K562 (cell line): Measurements from ENCODE around the gene GOT2. TPM values are rescaled to one million over a fixed set of nuclear protein-coding genes. Genes with fewer than 3 reads are reported as not detected.

Source experiments
- ATF7 ChIP-seq: fragments of 450-650 bp; IDR thresholded peaks from 2 replicates; pipeline ENCODE4 v1.7.1; 2014; ENCODE audit warnings: mild to moderate bottlenecking, moderate library complexity
- CREM ChIP-seq: IDR thresholded peaks from 2 replicates; pipeline ENCODE4 v1.6.1; 2014; ENCODE audit warnings: antibody characterized with exemption, low read depth
- FOSL1 ChIP-seq: fragments of 200-800 bp; sonication (Bioruptor generic); conservative IDR thresholded peaks from 2 replicates; pipeline ENCODE4 v1.6.1; 2016; ENCODE audit warnings: missing genetic modification characterization, missing compliant biosample characterization
- JUND ChIP-seq, 2 experiments: IDR thresholded peaks; 2 replicates in 1 of 2; 3 replicates in 1 of 2; pipeline ENCODE4 v1.6.1; 2011; ENCODE audit warnings: borderline replicate concordance in 2 of 2, low read depth in 2 of 2, low read length in 2 of 2, improper control_type of control experiment in 1 of 2, missing biosample characterization in 1 of 2, missing genetic modification characterization in 1 of 2, missing genetic modification reagents in 1 of 2
- YY1 ChIP-seq, 3 experiments: IDR thresholded peaks; 2 replicates each; pipeline ENCODE4 v1.6.1; 2011; ENCODE audit warnings: low read length in 2 of 3, mild to moderate bottlenecking in 2 of 3, moderate library complexity in 2 of 3, borderline replicate concordance in 1 of 3, control low read depth in 1 of 3, low read depth in 1 of 3; ENCODE audit not compliant: insufficient read depth in 3 of 3, insufficient replicate concordance in 2 of 3, control insufficient read depth in 1 of 3, insufficient read length in 1 of 3; ENCODE audit errors: extremely low read depth in 1 of 3
- ZNF408 ChIP-seq: fragments of 250-450 bp; sonication (Bioruptor Pico); IDR thresholded peaks from 2 replicates; pipeline ENCODE4 v1.4.0; 2020; ENCODE audit warnings: low read depth, mild to moderate bottlenecking, moderate library complexity
- ZNF699 ChIP-seq: fragments of 250-450 bp; sonication (Bioruptor Pico); IDR thresholded peaks from 2 replicates; pipeline ENCODE4 v1.8.0; 2021; ENCODE audit warnings: mild to moderate bottlenecking, moderate library complexity; ENCODE audit not compliant: insufficient replicate concordance
- polyA plus RNA-seq, 8 experiments: library from polyadenylated mRNA; depleted of rRNA in 4 of 8; stranded (reverse) in 5 of 8; unstranded in 3 of 8; fragments of >200 nt; fragmentation: Nextera tagmentation in 2 of 8; fragmentation: Illumina TruSeq in 1 of 8; extraction: Ambion mirVana in 2 of 8; extraction: Trizol in 1 of 8; gene quantifications; 2 replicates each; pipeline versions ENCODE4 v1.2.1 to v1.2.3, GENCODE V29; 2011 to 2014; ENCODE audit warnings: inconsistent platforms in 1 of 8, missing spikeins in 1 of 8
- total RNA-seq, 7 experiments: library from RNA; depleted of rRNA in 6 of 7; stranded (reverse); fragments of >200 nt in 6 of 7; fragmentation: Illumina TruSeq in 2 of 7; extraction: Trizol in 2 of 7; gene quantifications; 2 replicates each; pipeline versions ENCODE4 v1.2.1 to v1.2.3, GENCODE V29; 2011 to 2021; ENCODE audit warnings: low replicate concordance in 1 of 7
- TF ChIP-seq, protein P1 (sequence below), 2 experiments: fragments of 450-650 bp; formaldehyde crosslinking in 1 of 2; IDR thresholded peaks; 2 replicates each; pipeline versions ENCODE4 v1.4.0 to v1.6.1; 2014 to 2020; ENCODE audit warnings: mild to moderate bottlenecking in 2 of 2, borderline replicate concordance in 1 of 2, low read depth in 1 of 2
- TF ChIP-seq, protein P2 (sequence below), 2 experiments: IDR thresholded peaks in 1 of 2; conservative IDR thresholded peaks in 1 of 2; 2 replicates each; pipeline ENCODE4 v1.6.1; 2016; ENCODE audit warnings: low read depth in 2 of 2, mild to moderate bottlenecking in 1 of 2, missing compliant biosample characterization in 1 of 2, missing genetic modification characterization in 1 of 2, moderate library complexity in 1 of 2
- TF ChIP-seq, protein P3 (sequence below): fragments of 450-650 bp; formaldehyde crosslinking; IDR thresholded peaks from 2 replicates; pipeline ENCODE4 v1.4.0; 2020; ENCODE audit warnings: mild to moderate bottlenecking, moderate library complexity

Gene GOT2
- total and polyA plus RNA-seq, 9 of the 15 experiments (the other 6 are each of a cell fraction or from before 2014, with no cell fraction given): 43.1 to 190 (median 80.2) TPM

DNA sequence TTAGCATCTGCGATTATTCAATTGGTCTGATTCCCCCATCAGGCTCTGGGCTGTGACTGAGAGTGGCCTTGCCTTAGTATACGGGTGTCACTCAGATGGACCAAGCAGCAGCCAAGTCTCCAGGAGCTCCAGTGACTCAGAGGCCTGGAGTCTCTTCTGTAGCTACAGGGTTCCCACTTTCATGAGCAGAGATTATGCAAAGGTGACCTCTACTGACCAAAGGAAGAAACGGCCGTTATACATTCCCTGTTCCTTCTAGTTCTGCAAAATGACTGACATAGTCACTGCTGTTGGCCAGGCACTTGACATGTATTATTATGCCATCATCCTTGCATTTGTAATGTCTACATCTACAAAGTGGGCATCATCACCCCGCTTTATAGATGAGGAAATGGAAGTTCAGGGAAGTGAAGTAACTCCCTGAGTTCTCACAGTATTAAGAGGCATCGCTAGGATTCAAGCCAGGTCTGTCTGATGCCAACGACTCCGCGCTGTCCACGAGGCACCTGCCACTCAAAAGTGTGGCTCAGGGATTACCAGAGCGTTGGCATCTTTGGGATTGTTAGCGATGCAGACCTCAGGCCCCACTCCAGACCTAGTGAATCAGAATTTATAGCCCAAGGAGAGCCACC lies 72.8 kb downstream of the GOT2 start (continued):
- TF ChIP-seq JUND (IDR thresholded peaks at IDR 0.05; ENCODE audit: borderline replicate concordance, low read depth, low read length) (peak; percentile 67; the same call in 1 of the 2 replicates), JUND (tag; IDR thresholded peaks at IDR 0.05; ENCODE audit: borderline replicate concordance, low read depth, low read length) (peak; percentile 62; the same call in 1 of the 3 replicates), FOSL1 (peak; percentile 60), ZNF408 (CRISPR knock-in tag) (no peak), ATF7 (0 out of 2 replicates have a peak, but pooled peaks have one; percentile 27), ZNF699 (CRISPR knock-in tag) (no peak), CREM (0 out of 2 replicates have a peak, but pooled peaks have one; percentile 3), YY1 (IDR thresholded peaks at IDR 0.05; ENCODE audit: borderline replicate concordance in 1 of 3, control insufficient read depth in 1 of 3, extremely low read depth in 1 of 3, insufficient read depth in 3 of 3, insufficient read length in 1 of 3, insufficient replicate concordance in 2 of 3, low read depth in 1 of 3, low read length in 2 of 3) (peak in 1 of 3 experiments; percentile 28)
- TF ChIP-seq, protein P1, sequence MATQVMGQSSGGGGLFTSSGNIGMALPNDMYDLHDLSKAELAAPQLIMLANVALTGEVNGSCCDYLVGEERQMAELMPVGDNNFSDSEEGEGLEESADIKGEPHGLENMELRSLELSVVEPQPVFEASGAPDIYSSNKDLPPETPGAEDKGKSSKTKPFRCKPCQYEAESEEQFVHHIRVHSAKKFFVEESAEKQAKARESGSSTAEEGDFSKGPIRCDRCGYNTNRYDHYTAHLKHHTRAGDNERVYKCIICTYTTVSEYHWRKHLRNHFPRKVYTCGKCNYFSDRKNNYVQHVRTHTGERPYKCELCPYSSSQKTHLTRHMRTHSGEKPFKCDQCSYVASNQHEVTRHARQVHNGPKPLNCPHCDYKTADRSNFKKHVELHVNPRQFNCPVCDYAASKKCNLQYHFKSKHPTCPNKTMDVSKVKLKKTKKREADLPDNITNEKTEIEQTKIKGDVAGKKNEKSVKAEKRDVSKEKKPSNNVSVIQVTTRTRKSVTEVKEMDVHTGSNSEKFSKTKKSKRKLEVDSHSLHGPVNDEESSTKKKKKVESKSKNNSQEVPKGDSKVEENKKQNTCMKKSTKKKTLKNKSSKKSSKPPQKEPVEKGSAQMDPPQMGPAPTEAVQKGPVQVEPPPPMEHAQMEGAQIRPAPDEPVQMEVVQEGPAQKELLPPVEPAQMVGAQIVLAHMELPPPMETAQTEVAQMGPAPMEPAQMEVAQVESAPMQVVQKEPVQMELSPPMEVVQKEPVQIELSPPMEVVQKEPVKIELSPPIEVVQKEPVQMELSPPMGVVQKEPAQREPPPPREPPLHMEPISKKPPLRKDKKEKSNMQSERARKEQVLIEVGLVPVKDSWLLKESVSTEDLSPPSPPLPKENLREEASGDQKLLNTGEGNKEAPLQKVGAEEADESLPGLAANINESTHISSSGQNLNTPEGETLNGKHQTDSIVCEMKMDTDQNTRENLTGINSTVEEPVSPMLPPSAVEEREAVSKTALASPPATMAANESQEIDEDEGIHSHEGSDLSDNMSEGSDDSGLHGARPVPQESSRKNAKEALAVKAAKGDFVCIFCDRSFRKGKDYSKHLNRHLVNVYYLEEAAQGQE (IDR thresholded peaks at IDR 0.05; ENCODE audit: borderline replicate concordance): peak; percentile 55; the same call in 1 of the 2 replicates
- TF ChIP-seq, protein P1 (CRISPR knock-in tag; IDR thresholded peaks at IDR 0.05; ENCODE audit: low read depth): no peak
- TF ChIP-seq, protein P2, sequence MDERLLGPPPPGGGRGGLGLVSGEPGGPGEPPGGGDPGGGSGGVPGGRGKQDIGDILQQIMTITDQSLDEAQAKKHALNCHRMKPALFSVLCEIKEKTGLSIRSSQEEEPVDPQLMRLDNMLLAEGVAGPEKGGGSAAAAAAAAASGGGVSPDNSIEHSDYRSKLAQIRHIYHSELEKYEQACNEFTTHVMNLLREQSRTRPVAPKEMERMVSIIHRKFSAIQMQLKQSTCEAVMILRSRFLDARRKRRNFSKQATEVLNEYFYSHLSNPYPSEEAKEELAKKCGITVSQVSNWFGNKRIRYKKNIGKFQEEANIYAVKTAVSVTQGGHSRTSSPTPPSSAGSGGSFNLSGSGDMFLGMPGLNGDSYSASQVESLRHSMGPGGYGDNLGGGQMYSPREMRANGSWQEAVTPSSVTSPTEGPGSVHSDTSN (CRISPR knock-in tag; IDR thresholded peaks at IDR 0.05; ENCODE audit: low read depth): peak; percentile 21; the same call in 1 of the 2 replicates
- TF ChIP-seq, protein P2 (tag; conservative IDR thresholded peaks at IDR 0.05; ENCODE audit: low read depth): peak; percentile 36
- TF ChIP-seq, protein P3, sequence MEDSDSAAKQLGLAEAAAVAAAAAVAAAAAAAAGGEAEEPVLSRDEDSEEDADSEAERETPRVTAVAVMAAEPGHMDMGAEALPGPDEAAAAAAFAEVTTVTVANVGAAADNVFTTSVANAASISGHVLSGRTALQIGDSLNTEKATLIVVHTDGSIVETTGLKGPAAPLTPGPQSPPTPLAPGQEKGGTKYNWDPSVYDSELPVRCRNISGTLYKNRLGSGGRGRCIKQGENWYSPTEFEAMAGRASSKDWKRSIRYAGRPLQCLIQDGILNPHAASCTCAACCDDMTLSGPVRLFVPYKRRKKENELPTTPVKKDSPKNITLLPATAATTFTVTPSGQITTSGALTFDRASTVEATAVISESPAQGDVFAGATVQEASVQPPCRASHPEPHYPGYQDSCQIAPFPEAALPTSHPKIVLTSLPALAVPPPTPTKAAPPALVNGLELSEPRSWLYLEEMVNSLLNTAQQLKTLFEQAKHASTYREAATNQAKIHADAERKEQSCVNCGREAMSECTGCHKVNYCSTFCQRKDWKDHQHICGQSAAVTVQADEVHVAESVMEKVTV (CRISPR knock-in tag): peak; percentile 78
